ENCODE data around the gene PLAAT1.

Gene PLAAT1

DNA sequence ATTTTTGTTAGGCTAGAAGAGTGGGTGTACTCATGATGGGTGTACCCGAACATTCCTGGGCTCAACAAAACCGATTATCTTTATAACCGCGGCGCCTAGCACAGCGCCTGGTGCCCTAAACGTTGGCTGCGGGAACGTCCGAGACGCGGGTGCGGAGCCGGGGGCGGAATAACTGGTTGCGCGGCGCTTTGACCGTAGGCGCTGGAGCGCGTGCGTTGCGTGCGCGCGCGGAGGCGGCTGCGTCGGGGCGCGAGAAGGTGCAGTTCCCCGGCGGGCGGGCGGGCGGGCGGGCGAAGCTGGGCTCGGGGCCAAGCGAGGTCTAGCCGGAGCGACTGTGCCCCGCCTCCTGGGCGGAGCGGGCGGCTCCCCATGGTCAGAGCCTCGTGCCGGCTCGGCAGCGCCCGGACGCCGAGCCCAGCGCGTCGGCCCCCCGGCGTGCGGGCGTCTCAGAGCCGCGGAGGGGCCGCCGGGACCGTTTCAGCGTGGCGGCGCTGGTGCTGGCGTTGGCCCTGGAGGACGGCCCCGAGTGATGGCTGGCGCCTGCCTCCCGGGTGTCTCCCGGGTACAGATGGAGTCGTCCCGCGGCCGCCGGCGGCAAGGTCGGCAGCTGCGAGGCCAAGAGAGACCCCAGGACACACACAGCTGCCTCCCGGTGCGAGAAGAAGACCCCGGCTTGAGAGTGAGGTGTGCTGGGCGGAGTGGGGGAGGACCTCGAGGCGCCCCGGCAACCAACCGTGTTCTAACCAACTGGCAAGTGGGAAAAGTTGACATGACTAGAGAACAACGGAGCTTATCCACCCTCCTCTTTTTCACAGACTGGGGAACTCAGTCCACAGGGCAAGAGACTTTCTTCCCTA is at the start of gene PLAAT1:
PLAAT1 (plus strand) TSS at position 373 of the 857 bp plus-strand sequence. CDS start 14,429 bp downstream, outside the sequence.
- Histone ChIP-seq H3K9ac (ENCODE audit: low read depth in 1 of 2, low read length in 2 of 2) (peak within 1 kb of the TSS in 1 of 2 donors; percentile 48), H3K27me3 (ENCODE audit: control insufficient read depth in 2 of 2, insufficient read depth in 2 of 2, low read length in 2 of 2) (peaks cover 0 to 6% of the 10 kb centered on the region in 2 donors), H3K9me3 (ENCODE audit: control insufficient read depth in 2 of 2, low read length in 2 of 2) (no peaks in the 10 kb centered on the region), H3K4me3 (ENCODE audit: low read length in 2 of 2) (peak within 1 kb of the TSS; percentile 65 to 68), H3K27ac (ENCODE audit: low read depth in 2 of 2, low read length in 2 of 2) (no peak within 1 kb of the TSS), H3K4me1 (ENCODE audit: control insufficient read depth in 2 of 2, insufficient read depth in 2 of 2, low read length in 2 of 2) (peaks cover 3 to 4% of the 10 kb centered on the region in 2 donors), H3K36me3 (ENCODE audit: control insufficient read depth in 2 of 2, insufficient read depth in 2 of 2, low read length in 2 of 2) (no peaks in the 10 kb centered on the region)

- Histone ChIP-seq H3K9me3 (ENCODE audit: control insufficient read depth in 2 of 2, low read length in 2 of 2) (no peaks in the 10 kb centered on the region), H3K4me1 (ENCODE audit: control insufficient read depth in 2 of 2, insufficient read depth in 2 of 2, low read length in 2 of 2) (no peaks in the 10 kb centered on the region), H3K27ac (ENCODE audit: low read depth in 2 of 2, low read length in 2 of 2) (no peak overlapping the region), H3K9ac (ENCODE audit: low read depth in 1 of 2, low read length in 2 of 2) (no peak overlapping the region), H3K36me3 (ENCODE audit: control insufficient read depth in 2 of 2, insufficient read depth in 2 of 2, low read length in 2 of 2) (no peaks in the 10 kb centered on the region), H3K4me3 (ENCODE audit: low read length in 2 of 2) (no peak overlapping the region), H3K27me3 (ENCODE audit: control insufficient read depth in 2 of 2, insufficient read depth in 2 of 2, low read length in 2 of 2) (no peaks in the 10 kb centered on the region)
Observed at GRCh38 chr3:193194371-193194770, 46.7 kb upstream of the PLAAT1 start.

- Histone ChIP-seq H3K27ac (ENCODE audit: low read depth in 2 of 2, low read length in 2 of 2) (no peak overlapping the region), H3K4me3 (ENCODE audit: low read length in 2 of 2) (no peak overlapping the region), H3K9me3 (ENCODE audit: control insufficient read depth in 2 of 2, low read length in 2 of 2) (no peaks in the 10 kb centered on the region), H3K36me3 (ENCODE audit: control insufficient read depth in 2 of 2, insufficient read depth in 2 of 2, low read length in 2 of 2) (no peaks in the 10 kb centered on the region), H3K9ac (ENCODE audit: low read depth in 1 of 2, low read length in 2 of 2) (no peak overlapping the region), H3K27me3 (ENCODE audit: control insufficient read depth in 2 of 2, insufficient read depth in 2 of 2, low read length in 2 of 2) (no peaks in the 10 kb centered on the region), H3K4me1 (ENCODE audit: control insufficient read depth in 2 of 2, insufficient read depth in 2 of 2, low read length in 2 of 2) (no peaks in the 10 kb centered on the region)
Observed at GRCh38 chr3:193196746-193197145, 44.3 kb upstream of the PLAAT1 start.

- H3K36me3 ChIP-seq (ENCODE audit: control insufficient read depth in 2 of 2, insufficient read depth in 2 of 2, low read length in 2 of 2), result no peaks in the 10 kb centered on the region
Observed at GRCh38 chr3:193207290-193208273, 33.4 kb upstream of the PLAAT1 start.

GRCh38 chr3:193210618-193211017 is 30.4 kb upstream of the PLAAT1 start:
- no peaks in the 10 kb centered on the region for H3K36me3 ChIP-seq (ENCODE audit: control insufficient read depth in 2 of 2, insufficient read depth in 2 of 2, low read length in 2 of 2)
- no peak overlapping the region for H3K4me3 ChIP-seq (ENCODE audit: low read length in 2 of 2)
- no peak overlapping the region for H3K27ac ChIP-seq (ENCODE audit: low read depth in 2 of 2, low read length in 2 of 2)
- no peaks in the 10 kb centered on the region for H3K9me3 ChIP-seq (ENCODE audit: control insufficient read depth in 2 of 2, low read length in 2 of 2)
- H3K9ac ChIP-seq (ENCODE audit: low read depth in 1 of 2, low read length in 2 of 2), result no peak overlapping the region
- no peaks in the 10 kb centered on the region for H3K4me1 ChIP-seq (ENCODE audit: control insufficient read depth in 2 of 2, insufficient read depth in 2 of 2, low read length in 2 of 2)
- no peaks in the 10 kb centered on the region for H3K27me3 ChIP-seq (ENCODE audit: control insufficient read depth in 2 of 2, insufficient read depth in 2 of 2, low read length in 2 of 2)

More at GRCh38 chr3:193207290-193208273, 33.4 kb upstream of the PLAAT1 start:
- Histone ChIP-seq H3K4me1 (ENCODE audit: control insufficient read depth in 2 of 2, insufficient read depth in 2 of 2, low read length in 2 of 2) (no peaks in the 10 kb centered on the region), H3K27me3 (ENCODE audit: control insufficient read depth in 2 of 2, insufficient read depth in 2 of 2, low read length in 2 of 2) (no peaks in the 10 kb centered on the region), H3K9me3 (ENCODE audit: control insufficient read depth in 2 of 2, low read length in 2 of 2) (no peaks in the 10 kb centered on the region), H3K9ac (ENCODE audit: low read depth in 1 of 2, low read length in 2 of 2) (no peak overlapping the region), H3K27ac (ENCODE audit: low read depth in 2 of 2, low read length in 2 of 2) (no peak overlapping the region), H3K4me3 (ENCODE audit: low read length in 2 of 2) (no peak overlapping the region)

DNA sequence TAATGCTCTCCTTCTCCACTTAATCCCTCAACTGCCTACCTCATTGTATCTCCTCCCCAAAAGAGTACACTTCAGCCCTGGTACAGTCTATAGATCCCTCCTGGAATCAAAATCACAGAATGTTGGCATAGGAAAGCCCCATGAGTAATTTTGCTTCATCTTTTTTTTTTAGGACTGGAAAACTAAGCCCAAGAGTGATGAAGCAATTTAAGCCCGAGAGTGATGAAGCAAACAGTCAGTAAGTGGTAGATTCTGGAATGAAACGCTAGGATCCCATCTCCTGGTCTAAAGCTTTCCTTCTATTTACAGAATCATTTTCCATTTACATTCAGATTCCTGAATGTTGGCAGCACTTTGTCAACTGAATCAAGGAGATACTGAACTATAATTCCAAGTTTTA is 29.8 kb upstream of the PLAAT1 start:
- Histone ChIP-seq H3K4me1 (ENCODE audit: control insufficient read depth in 2 of 2, insufficient read depth in 2 of 2, low read length in 2 of 2) (no peaks in the 10 kb centered on the region), H3K36me3 (ENCODE audit: control insufficient read depth in 2 of 2, insufficient read depth in 2 of 2, low read length in 2 of 2) (no peaks in the 10 kb centered on the region), H3K9ac (ENCODE audit: low read depth in 1 of 2, low read length in 2 of 2) (no peak overlapping the region), H3K27ac (ENCODE audit: low read depth in 2 of 2, low read length in 2 of 2) (no peak overlapping the region), H3K4me3 (ENCODE audit: low read length in 2 of 2) (no peak overlapping the region), H3K27me3 (ENCODE audit: control insufficient read depth in 2 of 2, insufficient read depth in 2 of 2, low read length in 2 of 2) (no peaks in the 10 kb centered on the region), H3K9me3 (ENCODE audit: control insufficient read depth in 2 of 2, low read length in 2 of 2) (no peaks in the 10 kb centered on the region)

DNA sequence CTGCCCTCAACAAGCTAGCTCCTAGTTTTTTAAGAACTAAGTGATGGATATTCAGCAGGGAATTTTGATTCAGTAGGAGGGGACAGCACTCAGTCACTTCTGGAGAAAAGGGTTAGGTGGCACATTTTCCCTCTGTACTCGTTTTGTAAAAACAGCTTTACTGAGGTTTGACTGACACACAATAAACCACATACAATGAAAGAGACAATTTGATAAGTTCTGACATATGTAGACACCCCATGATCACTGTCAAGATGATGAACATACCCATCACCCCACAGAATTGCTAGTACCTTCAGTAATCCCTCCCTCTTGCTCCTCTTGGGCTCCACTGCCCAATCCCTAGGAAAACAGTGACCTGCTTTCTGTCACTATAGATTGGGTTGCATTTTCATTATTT is 29.0 kb upstream of the PLAAT1 start:
- H3K27me3 ChIP-seq (ENCODE audit: control insufficient read depth in 2 of 2, insufficient read depth in 2 of 2, low read length in 2 of 2), result no peaks in the 10 kb centered on the region
- H3K4me1 ChIP-seq (ENCODE audit: control insufficient read depth in 2 of 2, insufficient read depth in 2 of 2, low read length in 2 of 2), result no peaks in the 10 kb centered on the region
- no peaks in the 10 kb centered on the region for H3K9me3 ChIP-seq (ENCODE audit: control insufficient read depth in 2 of 2, low read length in 2 of 2)
- H3K27ac ChIP-seq (ENCODE audit: low read depth in 2 of 2, low read length in 2 of 2), result no peak overlapping the region
- H3K9ac ChIP-seq (ENCODE audit: low read depth in 1 of 2, low read length in 2 of 2), result no peak overlapping the region
- no peak overlapping the region for H3K4me3 ChIP-seq (ENCODE audit: low read length in 2 of 2)
- H3K36me3 ChIP-seq (ENCODE audit: control insufficient read depth in 2 of 2, insufficient read depth in 2 of 2, low read length in 2 of 2), result no peaks in the 10 kb centered on the region

DNA sequence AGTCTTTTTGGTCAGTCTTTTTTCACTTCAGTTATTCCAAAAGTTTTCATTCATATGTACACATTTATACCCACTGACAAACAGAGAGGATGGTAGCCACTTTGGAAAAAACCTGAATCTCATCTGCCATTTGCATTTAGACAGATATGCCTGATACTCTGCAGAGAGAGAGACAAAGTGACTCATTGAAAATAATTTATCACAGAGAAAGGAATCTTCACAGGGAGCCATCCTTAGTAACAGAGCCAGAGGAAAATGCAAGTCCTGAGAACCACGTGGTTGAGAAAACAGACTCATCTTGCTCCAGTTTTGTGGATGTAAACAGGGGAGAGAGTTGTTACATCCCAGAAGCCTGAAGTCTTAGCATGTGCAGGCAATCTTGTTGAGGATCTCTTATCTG is 28.2 kb upstream of the PLAAT1 start:
- Histone ChIP-seq H3K9me3 (ENCODE audit: control insufficient read depth in 2 of 2, low read length in 2 of 2) (no peaks in the 10 kb centered on the region), H3K4me1 (ENCODE audit: control insufficient read depth in 2 of 2, insufficient read depth in 2 of 2, low read length in 2 of 2) (no peaks in the 10 kb centered on the region), H3K36me3 (ENCODE audit: control insufficient read depth in 2 of 2, insufficient read depth in 2 of 2, low read length in 2 of 2) (no peaks in the 10 kb centered on the region), H3K4me3 (ENCODE audit: low read length in 2 of 2) (no peak overlapping the region), H3K9ac (ENCODE audit: low read depth in 1 of 2, low read length in 2 of 2) (no peak overlapping the region), H3K27ac (ENCODE audit: low read depth in 2 of 2, low read length in 2 of 2) (no peak overlapping the region), H3K27me3 (ENCODE audit: control insufficient read depth in 2 of 2, insufficient read depth in 2 of 2, low read length in 2 of 2) (no peaks in the 10 kb centered on the region)

GRCh38 chr3:193214445-193214844 is 26.6 kb upstream of the PLAAT1 start:
- Histone ChIP-seq H3K4me3 (ENCODE audit: low read length in 2 of 2) (no peak overlapping the region), H3K4me1 (ENCODE audit: control insufficient read depth in 2 of 2, insufficient read depth in 2 of 2, low read length in 2 of 2) (no peaks in the 10 kb centered on the region), H3K9ac (ENCODE audit: low read depth in 1 of 2, low read length in 2 of 2) (no peak overlapping the region), H3K27me3 (ENCODE audit: control insufficient read depth in 2 of 2, insufficient read depth in 2 of 2, low read length in 2 of 2) (no peaks in the 10 kb centered on the region), H3K27ac (ENCODE audit: low read depth in 2 of 2, low read length in 2 of 2) (no peak overlapping the region), H3K36me3 (ENCODE audit: control insufficient read depth in 2 of 2, insufficient read depth in 2 of 2, low read length in 2 of 2) (no peaks in the 10 kb centered on the region), H3K9me3 (ENCODE audit: control insufficient read depth in 2 of 2, low read length in 2 of 2) (no peaks in the 10 kb centered on the region)
